NAMALWA (cell line): ENCODE data around the gene PRRC2A.

ENCODE experiments used
- DNase-seq: peaks from one replicate; pipeline ENCODE4 v3.0.0-alpha.2; 2015; ENCODE audit warnings: low spot score

The PRRC2A gene

GRCh38 chr6:31624070-31624469 is 3.6 kb downstream of the PRRC2A start:
- no peak for DNase-seq

GRCh38 chr6:31626952-31627351 is 6.4 kb downstream of the PRRC2A start:
- no peak for DNase-seq

GRCh38 chr6:31627690-31628287 is 7.3 kb downstream of the PRRC2A start:
- no peak for DNase-seq

GRCh38 chr6:31629014-31629413 is 8.5 kb downstream of the PRRC2A start:
- DNase-seq: no peak

GRCh38 chr6:31630177-31630934 is 9.8 kb downstream of the PRRC2A start:
- DNase-seq: no peak

GRCh38 chr6:31631209-31631608 is 10.7 kb downstream of the PRRC2A start:
- no peak for DNase-seq

- DNase-seq: no peak
Observed at GRCh38 chr6:31631681-31632278, 11.3 kb downstream of the PRRC2A start.

- no peak for DNase-seq
Observed at GRCh38 chr6:31632279-31632946, 11.9 kb downstream of the PRRC2A start.

- DNase-seq: no peak
Observed at GRCh38 chr6:31633447-31633846, 12.9 kb downstream of the PRRC2A start.

- no peak for DNase-seq
Observed at GRCh38 chr6:31634131-31634530, 13.6 kb downstream of the PRRC2A start.

- DNase-seq: no peak
Observed at GRCh38 chr6:31634969-31635575, 14.6 kb downstream of the PRRC2A start.

GRCh38 chr6:31636698-31637596 is 16.4 kb downstream of the PRRC2A start:
- no peak for DNase-seq

GRCh38 chr6:31639043-31639442 is 18.5 kb downstream of the PRRC2A start:
- no peak for DNase-seq

- no peak for DNase-seq
Observed at GRCh38 chr6:31639449-31639861, 18.9 kb downstream of the PRRC2A start.

GRCh38 chr6:31640612-31641011 is 20.1 kb downstream of the PRRC2A start:
- DNase-seq: no peak

- DNase-seq: no peak
Observed at GRCh38 chr6:31641370-31641769, 20.9 kb downstream of the PRRC2A start.

GRCh38 chr6:31642798-31643570 is 22.5 kb downstream of the PRRC2A start:
- no peak for DNase-seq

GRCh38 chr6:31643818-31644454 is 23.4 kb downstream of the PRRC2A start:
- no peak for DNase-seq

- DNase-seq: no peak
Observed at GRCh38 chr6:31645325-31645724, 24.8 kb downstream of the PRRC2A start.

GRCh38 chr6:31651602-31652191 is 31.2 kb downstream of the PRRC2A start:
- DNase-seq: no peak
